H9 (cell line): ENCODE measurements around the gene AKT1S1. TPM values are rescaled to one million over a fixed set of nuclear protein-coding genes. Genes with fewer than 3 reads are reported as not detected.

ENCODE experiments used
- DNase-seq: peaks from one replicate; pipeline ENCODE4 v3.0.0-alpha.2; 2017
- H2AFZ ChIP-seq: one replicate; pipeline ENCODE4 v1.6.1; 2013; ENCODE audit warnings: mild to moderate bottlenecking, low read length, control low read depth, moderate library complexity
- H2AK5ac ChIP-seq: 2 replicates; pipeline ENCODE4 v1.6.1; 2013; ENCODE audit warnings: low read length, control low read depth, mixed read lengths; ENCODE audit not compliant: insufficient read length
- H2BK120ac ChIP-seq: one replicate; pipeline ENCODE4 v1.6.1; 2013; ENCODE audit warnings: low read depth, mild to moderate bottlenecking, low read length, control low read depth, inconsistent platforms; ENCODE audit not compliant: poor library complexity, severe bottlenecking
- H2BK12ac ChIP-seq: 2 replicates; pipeline ENCODE4 v1.6.1; 2013; ENCODE audit warnings: low read length, control low read depth, mixed read lengths, low read depth; ENCODE audit not compliant: insufficient read length
- H2BK15ac ChIP-seq: 2 replicates; pipeline ENCODE4 v1.6.1; 2013; ENCODE audit warnings: low read depth, low read length, control low read depth
- H2BK20ac ChIP-seq: one replicate; pipeline ENCODE4 v1.6.1; 2013; ENCODE audit warnings: low read depth, mild to moderate bottlenecking, low read length, control low read depth, inconsistent platforms; ENCODE audit not compliant: poor library complexity, severe bottlenecking
- H2BK5ac ChIP-seq: 2 replicates; pipeline ENCODE4 v1.6.1; 2013; ENCODE audit warnings: low read length, control low read depth, mixed read lengths; ENCODE audit not compliant: insufficient read length
- H3K14ac ChIP-seq: 2 replicates; pipeline ENCODE4 v1.6.1; 2013; ENCODE audit warnings: low read length, control low read depth; ENCODE audit not compliant: insufficient read depth
- H3K18ac ChIP-seq: 2 replicates; pipeline ENCODE4 v1.6.1; 2013; ENCODE audit warnings: low read depth, mild to moderate bottlenecking, mixed read lengths, low read length, control low read depth; ENCODE audit not compliant: insufficient read length
- H3K23ac ChIP-seq: 2 replicates; pipeline ENCODE4 v1.6.1; 2013; ENCODE audit warnings: low read length, control low read depth, mixed read lengths, low read depth; ENCODE audit not compliant: insufficient read length
- H3K23me2 ChIP-seq: 2 replicates; pipeline ENCODE4 v1.6.1; 2013; ENCODE audit warnings: low read depth, mild to moderate bottlenecking, mixed read lengths, low read length, control low read depth; ENCODE audit not compliant: insufficient read length, poor library complexity, severe bottlenecking
- H3K27ac ChIP-seq: 2 replicates; pipeline ENCODE4 v1.5.1; 2013; ENCODE audit warnings: low read length, control low read depth, mixed read lengths, low read depth; ENCODE audit not compliant: insufficient read length
- H3K27me3 ChIP-seq: 2 replicates; pipeline ENCODE4 v1.6.1; 2013; ENCODE audit warnings: low read length, control low read depth, inconsistent platforms; ENCODE audit not compliant: insufficient read depth
- H3K4ac ChIP-seq: 2 replicates; pipeline ENCODE4 v1.6.1; 2013; ENCODE audit warnings: low read depth, mild to moderate bottlenecking, control low read depth, inconsistent platforms, low read length, moderate library complexity
- H3K4me1 ChIP-seq: 2 replicates; pipeline ENCODE4 v1.6.1; 2013; ENCODE audit warnings: low read length, control low read depth, inconsistent platforms; ENCODE audit not compliant: insufficient read depth
- H3K4me2 ChIP-seq: 2 replicates; pipeline ENCODE4 v1.6.1; 2013; ENCODE audit warnings: low read length, control low read depth, mixed read lengths; ENCODE audit not compliant: insufficient read length, insufficient read depth
- H3K56ac ChIP-seq: 2 replicates; pipeline ENCODE4 v1.6.1; 2013; ENCODE audit warnings: low read depth, mild to moderate bottlenecking, mixed read lengths, low read length, control low read depth; ENCODE audit not compliant: insufficient read length
- H3K79me1 ChIP-seq: 2 replicates; pipeline ENCODE4 v1.6.1; 2013; ENCODE audit warnings: low read depth, mild to moderate bottlenecking, moderate library complexity, low read length, control low read depth, inconsistent platforms; ENCODE audit not compliant: insufficient read depth, poor library complexity, severe bottlenecking
- H3K79me2 ChIP-seq: 2 replicates; pipeline ENCODE4 v1.6.1; 2013; ENCODE audit warnings: low read length, control low read depth, inconsistent platforms; ENCODE audit not compliant: insufficient read depth
- H3K9ac ChIP-seq: 2 replicates; pipeline ENCODE4 v1.6.1; 2013; ENCODE audit warnings: low read length, control low read depth, mixed read lengths; ENCODE audit not compliant: insufficient read length; ENCODE audit errors: extremely low read depth
- H3K9me3 ChIP-seq: one replicate; pipeline ENCODE4 v1.6.1; 2013; ENCODE audit warnings: low read depth, low read length, inconsistent platforms; ENCODE audit not compliant: control insufficient read depth
- H3T11ph ChIP-seq: one replicate; pipeline ENCODE4 v1.6.1; 2013; ENCODE audit warnings: mild to moderate bottlenecking, low read length, control low read depth, inconsistent platforms
- H4K20me1 ChIP-seq: one replicate; pipeline ENCODE4 v1.6.1; 2013; ENCODE audit not compliant: control insufficient read depth, insufficient read length, insufficient read depth
- H4K5ac ChIP-seq: 2 replicates; pipeline ENCODE4 v1.6.1; 2013; ENCODE audit warnings: low read depth, mild to moderate bottlenecking, mixed read lengths, low read length, control low read depth; ENCODE audit not compliant: insufficient read length
- H4K8ac ChIP-seq: replicated peaks from 2 replicates; pipeline ENCODE4 v1.6.1; 2013; ENCODE audit warnings: low read length, control low read depth, mixed read lengths, low read depth; ENCODE audit not compliant: insufficient read length
- H4K91ac ChIP-seq: 2 replicates; pipeline ENCODE4 v1.6.1; 2013; ENCODE audit warnings: low read depth, mild to moderate bottlenecking, moderate library complexity, mixed read lengths, low read length, control low read depth; ENCODE audit not compliant: insufficient read length
- H3K27ac Mint-ChIP-seq, 3 experiments: 2 replicates in 2 of 3; 3 replicates in 1 of 3; pipeline ENCODE4 v1.8.0; 2020 to 2021; ENCODE audit warnings: mixed read lengths in 3 of 3, mild to moderate bottlenecking in 1 of 3, moderate library complexity in 1 of 3
- H3K27me3 Mint-ChIP-seq: 2 replicates; pipeline ENCODE4 v1.8.0; 2021; ENCODE audit warnings: low read depth, mild to moderate bottlenecking, moderate library complexity, mixed read lengths
- H3K36me3 Mint-ChIP-seq, 3 experiments: 2 replicates in 2 of 3; 3 replicates in 1 of 3; pipeline ENCODE4 v1.8.0; 2020 to 2021; ENCODE audit warnings: low read depth in 3 of 3, mixed read lengths in 3 of 3; ENCODE audit not compliant: insufficient read depth in 1 of 3
- H3K4me1 Mint-ChIP-seq, 2 experiments: 2 replicates each; pipeline ENCODE4 v1.8.0; 2020; ENCODE audit warnings: mixed read lengths in 2 of 2
- H3K4me3 Mint-ChIP-seq, 2 experiments: 2 replicates in 1 of 2; 3 replicates in 1 of 2; pipeline ENCODE4 v1.8.0; 2020 to 2021; ENCODE audit warnings: mild to moderate bottlenecking in 2 of 2, mixed read lengths in 2 of 2, moderate library complexity in 1 of 2
- H3K9me3 Mint-ChIP-seq, 2 experiments: 2 replicates in 1 of 2; 3 replicates in 1 of 2; pipeline ENCODE4 v1.8.0; 2020; ENCODE audit warnings: mild to moderate bottlenecking in 2 of 2, mixed read lengths in 2 of 2, moderate library complexity in 1 of 2
- CTCF ChIP-seq: fragments of 200-600 bp; sonication (generic); conservative IDR thresholded peaks from 3 replicates; pipeline ENCODE4 v1.8.0; 2021; ENCODE audit warnings: antibody characterized with exemption, mild to moderate bottlenecking
- WGBS: extraction: QIAGEN DNeasy Blood & Tissue Kit; methylation state at CpG from one replicate; pipeline ENCODE4 v1.1.7; 2013; ENCODE audit warnings: missing lambda C conversion rate, low lambda C conversion rate, mixed read lengths; ENCODE audit not compliant: insufficient read length; ENCODE audit errors: extremely low coverage; 5-methylcytosine and 5-hydroxymethylcytosine counted together
- total RNA-seq: library from RNA; stranded (reverse); gene quantifications from 2 replicates; pipeline ENCODE4 v1.2.1, GENCODE V29; 2021

Gene AKT1S1
- total RNA-seq, 1 experiment from 2014 or later, result 43.5 TPM

GRCh38 chr19:49907745-49908446 is 30.7 kb upstream of the AKT1S1 start:
- no peak for TF ChIP-seq CTCF
- no peaks in the 10 kb centered on the region for H3K27me3 ChIP-seq
- Mint-ChIP-seq H3K27ac (peak overlapping the region in 1 of 3 experiments; percentile 77; a peak in 4 of 7 replicates), H3K4me1 (peaks cover 17 to 25% of the 10 kb centered on the region in 2 experiments), H3K4me3 (no peak overlapping the region), H3K36me3 (peaks cover 35 to 64% (median 56%) of the 10 kb centered on the region in 3 experiments), H3K9me3 (no peaks in the 10 kb centered on the region), H3K27me3 (peaks cover 5% of the 10 kb centered on the region; the same call in 1 of the 2 replicates)
- H2AK5ac ChIP-seq, result no peak overlapping the region
- H3K4me2 ChIP-seq, result no peak overlapping the region
- H4K8ac ChIP-seq, result no peak overlapping the region
- H2BK20ac ChIP-seq, result no peak overlapping the region
- H3K9me3 ChIP-seq, result no peaks in the 10 kb centered on the region
- DNase-seq, result no peak
- no peaks in the 10 kb centered on the region; the same call in 1 of the 2 replicates for H3K4me1 ChIP-seq
- H4K5ac ChIP-seq, result no peak overlapping the region
- no peak overlapping the region for H3K9ac ChIP-seq
- H3K23ac ChIP-seq, result no peak overlapping the region
- H3K56ac ChIP-seq, result no peak overlapping the region
- no peak overlapping the region for H2AFZ ChIP-seq
- H4K20me1 ChIP-seq, result no peaks in the 10 kb centered on the region
- H2BK5ac ChIP-seq, result no peak overlapping the region
- no peaks in the 10 kb centered on the region for H3K79me1 ChIP-seq
- WGBS, result no CpG with 5 or more reads among the region's 23 CpGs
- no peak overlapping the region for H3K14ac ChIP-seq
- no peaks in the 10 kb centered on the region; the same call in 1 of the 2 replicates for H3K79me2 ChIP-seq
- no peak overlapping the region for H4K91ac ChIP-seq
- no peak overlapping the region for H3K18ac ChIP-seq
- no peak overlapping the region for H3T11ph ChIP-seq
- no peak overlapping the region for H2BK120ac ChIP-seq
- no peak overlapping the region for H2BK12ac ChIP-seq
- H3K4ac ChIP-seq, result no peak overlapping the region
- no peak overlapping the region for H3K27ac ChIP-seq
- H2BK15ac ChIP-seq, result no peak overlapping the region
- no peaks in the 10 kb centered on the region for H3K23me2 ChIP-seq
